ENCODE data around the gene LYZL2.
"Not testable (repeated sequence)": the region's sequence is repeated elsewhere in the genome, so short reads cannot be mapped to it uniquely, and the experiment has no call there.

Gene LYZL2

GRCh38 chr10:30606313-30606712 is 23.2 kb downstream of the LYZL2 start:
- H3K27ac ChIP-seq (ENCODE audit: low read length) = no peak overlapping the region

GRCh38 chr10:30605341-30606121 is 24.0 kb downstream of the LYZL2 start:
- not testable (repeated sequence) for H3K4me3 ChIP-seq (ENCODE audit: low read length in 2 of 2); H3K27ac ChIP-seq (ENCODE audit: low read length); H3K4me1 ChIP-seq (ENCODE audit: control insufficient read depth, insufficient read depth, low read length); H3K9me3 ChIP-seq (ENCODE audit: control insufficient read depth in 2 of 2, low read length in 2 of 2); H3K9ac ChIP-seq (ENCODE audit: low read length in 2 of 2); H3K36me3 ChIP-seq (ENCODE audit: control insufficient read depth in 2 of 2, insufficient read depth in 2 of 2, low read length in 2 of 2); H3K27me3 ChIP-seq (ENCODE audit: control insufficient read depth in 1 of 2, insufficient read depth in 2 of 2, low read length in 2 of 2)

More at GRCh38 chr10:30606313-30606712, 23.2 kb downstream of the LYZL2 start:
- Histone ChIP-seq H3K4me1 (ENCODE audit: control insufficient read depth, insufficient read depth, low read length) (peaks cover 4% of the 10 kb centered on the region), H3K4me3 (ENCODE audit: low read length in 2 of 2) (no peak overlapping the region), H3K9me3 (ENCODE audit: control insufficient read depth in 2 of 2, low read length in 2 of 2) (no peaks in the 10 kb centered on the region), H3K36me3 (ENCODE audit: control insufficient read depth in 2 of 2, insufficient read depth in 2 of 2, low read length in 2 of 2) (no peaks in the 10 kb centered on the region), H3K27me3 (ENCODE audit: control insufficient read depth in 1 of 2, insufficient read depth in 2 of 2, low read length in 2 of 2) (no peaks in the 10 kb centered on the region), H3K9ac (ENCODE audit: low read length in 2 of 2) (no peak overlapping the region)

- Histone ChIP-seq H3K36me3 (ENCODE audit: control insufficient read depth in 2 of 2, insufficient read depth in 2 of 2, low read length in 2 of 2) (no peaks in the 10 kb centered on the region), H3K9me3 (ENCODE audit: control insufficient read depth in 2 of 2, low read length in 2 of 2) (no peaks in the 10 kb centered on the region), H3K9ac (ENCODE audit: low read length in 2 of 2) (no peak overlapping the region), H3K4me1 (ENCODE audit: control insufficient read depth, insufficient read depth, low read length) (peaks cover 4% of the 10 kb centered on the region), H3K4me3 (ENCODE audit: low read length in 2 of 2) (no peak overlapping the region), H3K27ac (ENCODE audit: low read length) (no peak overlapping the region), H3K27me3 (ENCODE audit: control insufficient read depth in 1 of 2, insufficient read depth in 2 of 2, low read length in 2 of 2) (no peaks in the 10 kb centered on the region)
These were observed 26.0 kb downstream of the LYZL2 start for GRCh38 chr10:30603589-30603988.

- no peak overlapping the region for H3K4me3 ChIP-seq (ENCODE audit: low read length in 2 of 2)
- H3K4me1 ChIP-seq (ENCODE audit: control insufficient read depth, insufficient read depth, low read length) = peaks cover 4% of the 10 kb centered on the region
- H3K9ac ChIP-seq (ENCODE audit: low read length in 2 of 2) = no peak overlapping the region
- H3K36me3 ChIP-seq (ENCODE audit: control insufficient read depth in 2 of 2, insufficient read depth in 2 of 2, low read length in 2 of 2) = no peaks in the 10 kb centered on the region
- no peak overlapping the region for H3K27ac ChIP-seq (ENCODE audit: low read length)
- H3K9me3 ChIP-seq (ENCODE audit: control insufficient read depth in 2 of 2, low read length in 2 of 2) = no peaks in the 10 kb centered on the region
- H3K27me3 ChIP-seq (ENCODE audit: control insufficient read depth in 1 of 2, insufficient read depth in 2 of 2, low read length in 2 of 2) = no peaks in the 10 kb centered on the region
These were observed 26.8 kb downstream of the LYZL2 start for GRCh38 chr10:30602747-30603146.

- H3K27ac ChIP-seq (ENCODE audit: low read length) = no peak overlapping the region
- H3K36me3 ChIP-seq (ENCODE audit: control insufficient read depth in 2 of 2, insufficient read depth in 2 of 2, low read length in 2 of 2) = no peaks in the 10 kb centered on the region
- no peaks in the 10 kb centered on the region for H3K9me3 ChIP-seq (ENCODE audit: control insufficient read depth in 2 of 2, low read length in 2 of 2)
- H3K9ac ChIP-seq (ENCODE audit: low read length in 2 of 2) = no peak overlapping the region
- H3K4me3 ChIP-seq (ENCODE audit: low read length in 2 of 2) = no peak overlapping the region
- H3K27me3 ChIP-seq (ENCODE audit: control insufficient read depth in 1 of 2, insufficient read depth in 2 of 2, low read length in 2 of 2) = no peaks in the 10 kb centered on the region
- peaks cover 4% of the 10 kb centered on the region for H3K4me1 ChIP-seq (ENCODE audit: control insufficient read depth, insufficient read depth, low read length)
These were observed 29.5 kb downstream of the LYZL2 start for GRCh38 chr10:30600005-30600404.

GRCh38 chr10:30598105-30598776 is 31.3 kb downstream of the LYZL2 start:
- Histone ChIP-seq H3K36me3 (ENCODE audit: control insufficient read depth in 2 of 2, insufficient read depth in 2 of 2, low read length in 2 of 2) (no peaks in the 10 kb centered on the region), H3K9me3 (ENCODE audit: control insufficient read depth in 2 of 2, low read length in 2 of 2) (no peaks in the 10 kb centered on the region), H3K4me3 (ENCODE audit: low read length in 2 of 2) (no peak overlapping the region), H3K4me1 (ENCODE audit: control insufficient read depth, insufficient read depth, low read length) (peaks cover 4% of the 10 kb centered on the region), H3K27ac (ENCODE audit: low read length) (no peak overlapping the region), H3K9ac (ENCODE audit: low read length in 2 of 2) (no peak overlapping the region), H3K27me3 (ENCODE audit: control insufficient read depth in 1 of 2, insufficient read depth in 2 of 2, low read length in 2 of 2) (no peaks in the 10 kb centered on the region)

GRCh38 chr10:30597433-30597824 is 32.1 kb downstream of the LYZL2 start:
- H3K4me1 ChIP-seq (ENCODE audit: control insufficient read depth, insufficient read depth, low read length); H3K27ac ChIP-seq (ENCODE audit: low read length); H3K4me3 ChIP-seq (ENCODE audit: low read length in 2 of 2): not testable (repeated sequence)

GRCh38 chr10:30596493-30597432 is 32.8 kb downstream of the LYZL2 start:
- not testable (repeated sequence) for H3K27me3 ChIP-seq (ENCODE audit: control insufficient read depth in 1 of 2, insufficient read depth in 2 of 2, low read length in 2 of 2); H3K9ac ChIP-seq (ENCODE audit: low read length in 2 of 2); H3K4me3 ChIP-seq (ENCODE audit: low read length in 2 of 2); H3K36me3 ChIP-seq (ENCODE audit: control insufficient read depth in 2 of 2, insufficient read depth in 2 of 2, low read length in 2 of 2); H3K27ac ChIP-seq (ENCODE audit: low read length); H3K4me1 ChIP-seq (ENCODE audit: control insufficient read depth, insufficient read depth, low read length); H3K9me3 ChIP-seq (ENCODE audit: control insufficient read depth in 2 of 2, low read length in 2 of 2)

More at GRCh38 chr10:30597433-30597824, 32.1 kb downstream of the LYZL2 start:
- not testable (repeated sequence) for H3K9me3 ChIP-seq (ENCODE audit: control insufficient read depth in 2 of 2, low read length in 2 of 2); H3K9ac ChIP-seq (ENCODE audit: low read length in 2 of 2); H3K27me3 ChIP-seq (ENCODE audit: control insufficient read depth in 1 of 2, insufficient read depth in 2 of 2, low read length in 2 of 2); H3K36me3 ChIP-seq (ENCODE audit: control insufficient read depth in 2 of 2, insufficient read depth in 2 of 2, low read length in 2 of 2)

GRCh38 chr10:30596013-30596412 is 33.5 kb downstream of the LYZL2 start:
- Histone ChIP-seq H3K9ac (ENCODE audit: low read length in 2 of 2) (no peak overlapping the region), H3K27me3 (ENCODE audit: control insufficient read depth in 1 of 2, insufficient read depth in 2 of 2, low read length in 2 of 2) (no peaks in the 10 kb centered on the region), H3K36me3 (ENCODE audit: control insufficient read depth in 2 of 2, insufficient read depth in 2 of 2, low read length in 2 of 2) (no peaks in the 10 kb centered on the region), H3K27ac (ENCODE audit: low read length) (no peak overlapping the region), H3K4me1 (ENCODE audit: control insufficient read depth, insufficient read depth, low read length) (no peaks in the 10 kb centered on the region), H3K9me3 (ENCODE audit: control insufficient read depth in 2 of 2, low read length in 2 of 2) (no peaks in the 10 kb centered on the region), H3K4me3 (ENCODE audit: low read length in 2 of 2) (no peak overlapping the region)

- no peaks in the 10 kb centered on the region for H3K27me3 ChIP-seq (ENCODE audit: control insufficient read depth in 1 of 2, insufficient read depth in 2 of 2, low read length in 2 of 2)
- H3K36me3 ChIP-seq (ENCODE audit: control insufficient read depth in 2 of 2, insufficient read depth in 2 of 2, low read length in 2 of 2) = no peaks in the 10 kb centered on the region
- no peaks in the 10 kb centered on the region for H3K4me1 ChIP-seq (ENCODE audit: control insufficient read depth, insufficient read depth, low read length)
- H3K27ac ChIP-seq (ENCODE audit: low read length) = no peak overlapping the region
- H3K9ac ChIP-seq (ENCODE audit: low read length in 2 of 2) = no peak overlapping the region
- H3K9me3 ChIP-seq (ENCODE audit: control insufficient read depth in 2 of 2, low read length in 2 of 2) = no peaks in the 10 kb centered on the region
- no peak overlapping the region for H3K4me3 ChIP-seq (ENCODE audit: low read length in 2 of 2)
These were observed 35.5 kb downstream of the LYZL2 start for GRCh38 chr10:30594077-30594476.

Data from stomach smooth muscle (tissue), 2 donors.